ENCODE results near the gene ATP8A2. TPM values are rescaled to one million over a fixed set of nuclear protein-coding genes. Genes with fewer than 3 reads are reported as not detected.
A peak's percentile ranks its signal among the peaks of the same experiment; 100 is the strongest.

Gene ATP8A2
- total RNA-seq, 1 experiment from 2014 or later: 0.26 TPM

GRCh38 chr13:25798998-25799397 is 427.2 kb downstream of the ATP8A2 start:
- Mint-ChIP-seq H3K4me1 (ENCODE audit: insufficient read depth, unreplicated experiment) (no peaks in the 10 kb centered on the region), H3K36me3 (ENCODE audit: insufficient read depth, unreplicated experiment) (no peaks in the 10 kb centered on the region), H3K4me3 (ENCODE audit: unreplicated experiment) (no peak overlapping the region), H3K27ac (ENCODE audit: low read depth, unreplicated experiment) (no peak overlapping the region), H3K27me3 (ENCODE audit: insufficient read depth, unreplicated experiment) (no peaks in the 10 kb centered on the region), H3K9me3 (ENCODE audit: unreplicated experiment) (no peaks in the 10 kb centered on the region)
- no peak for DNase-seq (ENCODE audit: unreplicated experiment)
- intact Hi-C loops (cut with micrococcal nuclease): no loop called here
- CTCF ChIA-PET: interaction anchor here (0.6 kb wide), 1 partner anchor 82 kb away, joined by 3 read pairs; no protein-coding TSS in a partner anchor
- BruUV-seq (replicated peaks): no TSS peak
- POLR2A ChIA-PET: interaction anchor here (0.9 kb wide), 1 partner anchor 13 kb away, joined by 3 read pairs; no protein-coding TSS in a partner anchor
- TF ChIP-seq CTCF (IDR thresholded peaks at IDR 0.05; ENCODE audit: unreplicated experiment): no peak

GRCh38 chr13:25800523-25800922 is 428.7 kb downstream of the ATP8A2 start:
- Mint-ChIP-seq H3K9me3 (ENCODE audit: unreplicated experiment) (no peaks in the 10 kb centered on the region), H3K27ac (ENCODE audit: low read depth, unreplicated experiment) (no peak overlapping the region), H3K36me3 (ENCODE audit: insufficient read depth, unreplicated experiment) (no peaks in the 10 kb centered on the region), H3K4me1 (ENCODE audit: insufficient read depth, unreplicated experiment) (no peaks in the 10 kb centered on the region), H3K27me3 (ENCODE audit: insufficient read depth, unreplicated experiment) (no peaks in the 10 kb centered on the region), H3K4me3 (ENCODE audit: unreplicated experiment) (no peak overlapping the region)
- DNase-seq (ENCODE audit: unreplicated experiment): no peak
- intact Hi-C loops (cut with micrococcal nuclease): no loop called here
- BruUV-seq (replicated peaks): no TSS peak
- no peak for TF ChIP-seq CTCF (IDR thresholded peaks at IDR 0.05; ENCODE audit: unreplicated experiment)
- ChIA-PET POLR2A (no interaction called here), CTCF (no interaction called here)

- POLR2A ChIA-PET: interaction anchor here (1.3 kb wide), 1 partner anchor 9 kb away, joined by 4 read pairs; no protein-coding TSS in a partner anchor
- intact Hi-C loops (cut with micrococcal nuclease): no loop called here
Measured at GRCh38 chr13:25802579-25802978, 430.8 kb downstream of the ATP8A2 start.

GRCh38 chr13:25803641-25804040 is 431.9 kb downstream of the ATP8A2 start:
- peak; percentile 1 for DNase-seq (ENCODE audit: unreplicated experiment)

More at GRCh38 chr13:25802579-25802978, 430.8 kb downstream of the ATP8A2 start:
- CTCF ChIA-PET: interaction anchor here (0.6 kb wide), 1 partner anchor 11 kb away, joined by 4 read pairs; no protein-coding TSS in a partner anchor
- H3K9me3 Mint-ChIP-seq (ENCODE audit: unreplicated experiment): no peaks in the 10 kb centered on the region
- no peak for DNase-seq (ENCODE audit: unreplicated experiment)
- no peak for TF ChIP-seq CTCF (IDR thresholded peaks at IDR 0.05; ENCODE audit: unreplicated experiment)
- H3K36me3 Mint-ChIP-seq (ENCODE audit: insufficient read depth, unreplicated experiment): no peaks in the 10 kb centered on the region
- no TSS peak for BruUV-seq (replicated peaks)
- H3K4me1 Mint-ChIP-seq (ENCODE audit: insufficient read depth, unreplicated experiment): no peaks in the 10 kb centered on the region
- H3K27me3 Mint-ChIP-seq (ENCODE audit: insufficient read depth, unreplicated experiment): no peaks in the 10 kb centered on the region
- no peak overlapping the region for H3K4me3 Mint-ChIP-seq (ENCODE audit: unreplicated experiment)
- H3K27ac Mint-ChIP-seq (ENCODE audit: low read depth, unreplicated experiment): no peak overlapping the region

More at GRCh38 chr13:25803641-25804040, 431.9 kb downstream of the ATP8A2 start:
- BruUV-seq (replicated peaks): no TSS peak
- intact Hi-C loops (cut with micrococcal nuclease): no loop called here
- Mint-ChIP-seq H3K27ac (ENCODE audit: low read depth, unreplicated experiment) (no peak overlapping the region), H3K36me3 (ENCODE audit: insufficient read depth, unreplicated experiment) (no peaks in the 10 kb centered on the region), H3K27me3 (ENCODE audit: insufficient read depth, unreplicated experiment) (no peaks in the 10 kb centered on the region), H3K9me3 (ENCODE audit: unreplicated experiment) (no peaks in the 10 kb centered on the region), H3K4me3 (ENCODE audit: unreplicated experiment) (no peak overlapping the region), H3K4me1 (ENCODE audit: insufficient read depth, unreplicated experiment) (no peaks in the 10 kb centered on the region)
- ChIA-PET POLR2A (no interaction called here), CTCF (interaction anchor here (0.6 kb wide), 2 partner anchors 234 to 1841 kb away, joined by 3 to 4 read pairs; no protein-coding TSS in a partner anchor)
- TF ChIP-seq CTCF (IDR thresholded peaks at IDR 0.05; ENCODE audit: unreplicated experiment): no peak

Data from MCF 10A (cell line).